Ectodermal cell (in vitro differentiated cells): Measurements from ENCODE around the gene ADD3.

ENCODE experiments used
- H3K27ac ChIP-seq: 2 replicates; pipeline ENCODE4 v1.7.0; 2013; ENCODE audit warnings: mild to moderate bottlenecking, low read depth, low read length; ENCODE audit not compliant: insufficient read depth, poor library complexity, severe bottlenecking
- H3K27me3 ChIP-seq: 2 replicates; pipeline ENCODE4 v1.7.0; 2013; ENCODE audit warnings: mild to moderate bottlenecking, low read length; ENCODE audit not compliant: insufficient read depth, control insufficient read depth, poor library complexity, severe bottlenecking
- H3K36me3 ChIP-seq: one replicate; pipeline ENCODE4 v1.7.0; 2013; ENCODE audit warnings: low read length; ENCODE audit not compliant: control insufficient read depth, insufficient read depth
- H3K4me1 ChIP-seq: one replicate; pipeline ENCODE4 v1.7.0; 2013; ENCODE audit warnings: low read length; ENCODE audit not compliant: control insufficient read depth, insufficient read depth
- H3K4me3 ChIP-seq: 2 replicates; pipeline ENCODE4 v1.7.0; 2013; ENCODE audit warnings: low read depth, low read length, control low read depth; ENCODE audit not compliant: insufficient read depth
- H3K9me3 ChIP-seq: 2 replicates; pipeline ENCODE4 v1.7.0; 2013; ENCODE audit warnings: mild to moderate bottlenecking, low read length, moderate library complexity; ENCODE audit not compliant: control insufficient read depth
- WGBS, 2 experiments: methylation state at CpG; one replicate each; pipeline ENCODE4 v1.1.7; 2013; ENCODE audit warnings: missing lambda C conversion rate in 2 of 2; 5-methylcytosine and 5-hydroxymethylcytosine counted together

The ADD3 gene

GRCh38 chr10:110160522-110160921 is 152.7 kb downstream of the ADD3 start:
- Histone ChIP-seq H3K9me3 (no peaks in the 10 kb centered on the region), H3K4me1 (no peaks in the 10 kb centered on the region), H3K36me3 (no peaks in the 10 kb centered on the region), H3K27me3 (peaks cover 25% of the 10 kb centered on the region), H3K4me3 (no peak overlapping the region), H3K27ac (no peak overlapping the region)

GRCh38 chr10:110162741-110163145 is 155.0 kb downstream of the ADD3 start:
- H3K4me1 ChIP-seq: peaks cover 1% of the 10 kb centered on the region
- no peak overlapping the region for H3K4me3 ChIP-seq
- no peak overlapping the region for H3K27ac ChIP-seq
- H3K9me3 ChIP-seq: no peaks in the 10 kb centered on the region
- WGBS, 2 experiments: 48 to 49% methylated on average over 6 of the region's 6 CpGs
- H3K27me3 ChIP-seq: peaks cover 47% of the 10 kb centered on the region
- H3K36me3 ChIP-seq: no peaks in the 10 kb centered on the region

GRCh38 chr10:110163192-110163773 is 155.5 kb downstream of the ADD3 start:
- Histone ChIP-seq H3K27ac (no peak overlapping the region), H3K27me3 (peaks cover 52% of the 10 kb centered on the region)
- WGBS, 2 experiments: 51 to 57% methylated on average over 5 of the region's 5 CpGs

GRCh38 chr10:110163841-110164240 is 156.1 kb downstream of the ADD3 start:
- Histone ChIP-seq H3K9me3 (no peaks in the 10 kb centered on the region), H3K27me3 (peaks cover 58% of the 10 kb centered on the region), H3K4me3 (no peak overlapping the region), H3K36me3 (no peaks in the 10 kb centered on the region), H3K4me1 (peaks cover 12% of the 10 kb centered on the region), H3K27ac (no peak overlapping the region)
- 53 to 59% methylated on average over 4 of the region's 4 CpGs for WGBS, 2 experiments

More at GRCh38 chr10:110163192-110163773, 155.5 kb downstream of the ADD3 start:
- H3K9me3 ChIP-seq: no peaks in the 10 kb centered on the region
- H3K36me3 ChIP-seq: no peaks in the 10 kb centered on the region
- H3K4me1 ChIP-seq: peaks cover 7% of the 10 kb centered on the region
- H3K4me3 ChIP-seq: no peak overlapping the region

- H3K27ac ChIP-seq: no peak overlapping the region
- WGBS, 2 experiments: 86 to 90% methylated on average over 6 of the region's 6 CpGs
- H3K4me1 ChIP-seq: peaks cover 15% of the 10 kb centered on the region
- no peaks in the 10 kb centered on the region for H3K36me3 ChIP-seq
- H3K4me3 ChIP-seq: no peak overlapping the region
- H3K27me3 ChIP-seq: peaks cover 72% of the 10 kb centered on the region
- H3K9me3 ChIP-seq: no peaks in the 10 kb centered on the region
Observed at GRCh38 chr10:110165239-110165638, 157.5 kb downstream of the ADD3 start.

- WGBS, 2 experiments: 84 to 91% methylated on average over 7 of the region's 7 CpGs
- H3K36me3 ChIP-seq: no peaks in the 10 kb centered on the region
- H3K27ac ChIP-seq: no peak overlapping the region
- peaks cover 84% of the 10 kb centered on the region for H3K27me3 ChIP-seq
- H3K4me1 ChIP-seq: peaks cover 19% of the 10 kb centered on the region
- no peaks in the 10 kb centered on the region for H3K9me3 ChIP-seq
- no peak overlapping the region for H3K4me3 ChIP-seq
Observed at GRCh38 chr10:110167149-110167548, 159.4 kb downstream of the ADD3 start.

GRCh38 chr10:110168601-110169481 is 161.1 kb downstream of the ADD3 start:
- Histone ChIP-seq H3K4me1 (peaks cover 21% of the 10 kb centered on the region), H3K4me3 (no peak overlapping the region), H3K27me3 (peaks cover 96% of the 10 kb centered on the region), H3K36me3 (no peaks in the 10 kb centered on the region), H3K9me3 (no peaks in the 10 kb centered on the region), H3K27ac (no peak overlapping the region)
- 3 to 5% methylated on average over 6 to 10 of the region's 10 CpGs for WGBS, 2 experiments

GRCh38 chr10:110169586-110169985 is 161.8 kb downstream of the ADD3 start:
- Histone ChIP-seq H3K9me3 (no peaks in the 10 kb centered on the region), H3K27ac (no peak overlapping the region), H3K4me3 (no peak overlapping the region), H3K36me3 (no peaks in the 10 kb centered on the region), H3K27me3 (peaks cover 96% of the 10 kb centered on the region), H3K4me1 (peaks cover 25% of the 10 kb centered on the region)
- WGBS, 2 experiments: 0% methylated on average over 1 of the region's 1 CpG; no CpG with 5 or more reads in 1 of the 2 experiments

GRCh38 chr10:110170142-110170971 is 162.6 kb downstream of the ADD3 start:
- Histone ChIP-seq H3K27me3 (peaks cover 97% of the 10 kb centered on the region), H3K9me3 (no peaks in the 10 kb centered on the region)
- 3 to 6% methylated on average over 12 to 13 of the region's 13 CpGs for WGBS, 2 experiments

GRCh38 chr10:110171032-110171431 is 163.2 kb downstream of the ADD3 start:
- H3K9me3 ChIP-seq: no peaks in the 10 kb centered on the region
- peaks cover 97% of the 10 kb centered on the region for H3K27me3 ChIP-seq
- H3K4me3 ChIP-seq: no peak overlapping the region
- H3K36me3 ChIP-seq: no peaks in the 10 kb centered on the region
- H3K4me1 ChIP-seq: peaks cover 25% of the 10 kb centered on the region
- H3K27ac ChIP-seq: no peak overlapping the region
- WGBS, 2 experiments: 0 to 1% methylated on average over 4 of the region's 6 CpGs

More at GRCh38 chr10:110170142-110170971, 162.6 kb downstream of the ADD3 start:
- Histone ChIP-seq H3K27ac (no peak overlapping the region), H3K4me1 (peaks cover 25% of the 10 kb centered on the region), H3K4me3 (no peak overlapping the region), H3K36me3 (no peaks in the 10 kb centered on the region)
